Panc1 (cell line): ENCODE data around the gene PLSCR3.

Experiments
- CTCF ChIP-seq: fragments of 450-650 bp; IDR thresholded peaks from 2 replicates; pipeline ENCODE4 v1.5.1; 2017; ENCODE audit warnings: mild to moderate bottlenecking
- POLR2AphosphoS5 ChIP-seq: IDR thresholded peaks from 2 replicates; pipeline ENCODE4 v1.6.1; 2012; ENCODE audit warnings: mild to moderate bottlenecking, low read depth, low read length, moderate library complexity

GRCh38 chr17:7355053-7355452, 39.3 kb downstream of the PLSCR3 start, which contains the start of gene TMEM95:
- TF ChIP-seq CTCF = no peak
- no peak for TF ChIP-seq POLR2AphosphoS5
